Naive B cell (primary cell): ENCODE data around the gene BCL11B. TPM values are rescaled to one million over a fixed set of nuclear protein-coding genes. Genes with fewer than 3 reads are reported as not detected.
A peak's percentile ranks its signal among the peaks of the same experiment; 100 is the strongest.

Experiments
- ATAC-seq, 2 donors: fragments of 150-1000 bp; cut with Tn5 transposase; 2 replicates each; pipeline ENCODE4 v1.10.0; 2021; ENCODE audit warnings: low read depth in 2 of 2, mild to moderate bottlenecking in 2 of 2, moderate library complexity in 2 of 2
- DNase-seq: peaks from one replicate; pipeline ENCODE4 v3.0.0; 2022
- H3K27ac Mint-ChIP-seq, 6 donors: one replicate each; pipeline ENCODE4 v1.8.0; 2020 to 2022; ENCODE audit warnings: mild to moderate bottlenecking in 6 of 6, mixed read lengths in 6 of 6, moderate library complexity in 5 of 6, inconsistent platforms in 2 of 6
- H3K27me3 Mint-ChIP-seq, 3 donors: one replicate each; pipeline ENCODE4 v1.8.0; 2021 to 2022; ENCODE audit warnings: mixed read lengths in 3 of 3, mild to moderate bottlenecking in 1 of 3
- H3K36me3 Mint-ChIP-seq, 2 donors: one replicate each; pipeline ENCODE4 v1.8.0; 2020 to 2022; ENCODE audit warnings: mixed read lengths in 2 of 2, inconsistent platforms in 1 of 2, mild to moderate bottlenecking in 1 of 2
- H3K4me1 Mint-ChIP-seq, 3 donors: one replicate each; pipeline ENCODE4 v1.8.0; 2020 to 2022; ENCODE audit warnings: mixed read lengths in 3 of 3, inconsistent platforms in 1 of 3, mild to moderate bottlenecking in 1 of 3, moderate library complexity in 1 of 3
- H3K4me3 Mint-ChIP-seq, 8 donors: one replicate each; pipeline ENCODE4 v1.8.0; 2020 to 2022; ENCODE audit warnings: mild to moderate bottlenecking in 8 of 8, mixed read lengths in 8 of 8, moderate library complexity in 8 of 8, inconsistent platforms in 2 of 8
- H3K9me3 Mint-ChIP-seq, 7 donors: one replicate each; pipeline ENCODE4 v1.8.0; 2020 to 2022; ENCODE audit warnings: mixed read lengths in 7 of 7, mild to moderate bottlenecking in 5 of 7, inconsistent platforms in 2 of 7, moderate library complexity in 1 of 7
- polyA plus RNA-seq, 6 donors: library from polyadenylated mRNA; unstranded; fragments of 300-500 nt; fragmentation: Illumina TruSeq; gene quantifications; one replicate each; pipeline ENCODE4 v1.2.3, GENCODE V29; 2021; ENCODE audit warnings: low read depth in 6 of 6

Gene BCL11B
- polyA plus RNA-seq, 6 donors from 2014 or later = 0.03 to 0.05 TPM; not detected in 4

GRCh38 chr14:99244367-99244901 lies 27.6 kb downstream of the BCL11B start:
- Mint-ChIP-seq H3K27ac (no peak overlapping the region), H3K4me1 (peaks cover 0 to 7% (median 3%) of the 10 kb centered on the region in 3 donors), H3K36me3 (no peaks in the 10 kb centered on the region), H3K9me3 (no peaks in the 10 kb centered on the region), H3K4me3 (no peak overlapping the region), H3K27me3 (peaks cover 24 to 76% (median 76%) of the 10 kb centered on the region in 3 donors)
- ATAC-seq (no peak), DNase-seq (no peak)

GRCh38 chr14:99242816-99243721 lies 28.9 kb downstream of the BCL11B start:
- Mint-ChIP-seq H3K36me3 (no peaks in the 10 kb centered on the region), H3K27ac (no peak overlapping the region), H3K9me3 (peaks cover 0 to 4% (median 0%) of the 10 kb centered on the region in 7 donors), H3K27me3 (peaks cover 30 to 75% (median 73%) of the 10 kb centered on the region in 3 donors), H3K4me3 (no peak overlapping the region), H3K4me1 (peaks cover 0 to 7% (median 3%) of the 10 kb centered on the region in 3 donors)
- no peak for ATAC-seq
- DNase-seq = no peak

- Mint-ChIP-seq H3K27ac (peak overlapping the region in 1 of 6 donors; percentile 12), H3K36me3 (no peaks in the 10 kb centered on the region), H3K4me1 (peaks cover 0 to 7% (median 3%) of the 10 kb centered on the region in 3 donors), H3K4me3 (no peak overlapping the region), H3K9me3 (peaks cover 0 to 5% (median 2%) of the 10 kb centered on the region in 7 donors), H3K27me3 (peaks cover 30 to 73% (median 69%) of the 10 kb centered on the region in 3 donors)
- ATAC-seq = no peak
- no peak for DNase-seq
Observed at GRCh38 chr14:99242238-99242637, 29.8 kb downstream of the BCL11B start.

- DNase-seq (no peak), ATAC-seq (no peak)
- peaks cover 30 to 67% (median 63%) of the 10 kb centered on the region in 3 donors for H3K27me3 Mint-ChIP-seq
- peaks cover 0 to 3% (median 3%) of the 10 kb centered on the region in 3 donors for H3K4me1 Mint-ChIP-seq
- peak overlapping the region in 1 of 6 donors; percentile 89 for H3K27ac Mint-ChIP-seq
- H3K4me3 Mint-ChIP-seq = peak overlapping the region in 1 of 8 donors; percentile 43
- H3K36me3 Mint-ChIP-seq = peaks cover 0 to under 1% of the 10 kb centered on the region in 2 donors
- H3K9me3 Mint-ChIP-seq = peaks cover 0 to 9% (median 2%) of the 10 kb centered on the region in 7 donors
Observed at GRCh38 chr14:99241325-99242010, 30.5 kb downstream of the BCL11B start.

GRCh38 chr14:99240627-99241324 lies 31.2 kb downstream of the BCL11B start:
- H3K27ac Mint-ChIP-seq = no peak overlapping the region
- peaks cover 0 to 3% (median 3%) of the 10 kb centered on the region in 3 donors for H3K4me1 Mint-ChIP-seq
- peaks cover 30 to 72% (median 63%) of the 10 kb centered on the region in 3 donors for H3K27me3 Mint-ChIP-seq
- peaks cover 0 to 7% of the 10 kb centered on the region in 2 donors for H3K36me3 Mint-ChIP-seq
- ATAC-seq (no peak), DNase-seq (no peak)
- H3K9me3 Mint-ChIP-seq = peaks cover 0 to 16% (median 8%) of the 10 kb centered on the region in 7 donors
- H3K4me3 Mint-ChIP-seq = peak overlapping the region in 1 of 8 donors; percentile 43

GRCh38 chr14:99239661-99240092 lies 32.3 kb downstream of the BCL11B start:
- no peak overlapping the region for H3K27ac Mint-ChIP-seq
- no peak for ATAC-seq
- peaks cover 0 to 18% of the 10 kb centered on the region in 2 donors for H3K36me3 Mint-ChIP-seq
- no peak for DNase-seq
- H3K9me3 Mint-ChIP-seq = peaks cover 0 to 25% (median 16%) of the 10 kb centered on the region in 7 donors
- no peak overlapping the region for H3K4me3 Mint-ChIP-seq
- H3K4me1 Mint-ChIP-seq = peaks cover 0 to 3% (median 3%) of the 10 kb centered on the region in 3 donors
- H3K27me3 Mint-ChIP-seq = peaks cover 26 to 74% (median 67%) of the 10 kb centered on the region in 3 donors

GRCh38 chr14:99238216-99238615 lies 33.8 kb downstream of the BCL11B start:
- no peak overlapping the region for H3K27ac Mint-ChIP-seq
- H3K4me3 Mint-ChIP-seq = no peak overlapping the region
- ATAC-seq = no peak
- peaks cover 0 to 35% (median 19%) of the 10 kb centered on the region in 7 donors for H3K9me3 Mint-ChIP-seq
- peaks cover 0 to 3% (median 3%) of the 10 kb centered on the region in 3 donors for H3K4me1 Mint-ChIP-seq
- H3K27me3 Mint-ChIP-seq = peaks cover 21 to 65% (median 60%) of the 10 kb centered on the region in 3 donors
- peaks cover 0 to 18% of the 10 kb centered on the region in 2 donors for H3K36me3 Mint-ChIP-seq
- DNase-seq = no peak

GRCh38 chr14:99237288-99237687 lies 34.7 kb downstream of the BCL11B start:
- no peak overlapping the region for H3K4me3 Mint-ChIP-seq
- ATAC-seq = no peak
- DNase-seq = no peak
- H3K9me3 Mint-ChIP-seq = peaks cover under 1 to 38% (median 21%) of the 10 kb centered on the region in 7 donors
- H3K4me1 Mint-ChIP-seq = peaks cover 0 to 3% (median 3%) of the 10 kb centered on the region in 3 donors
- peaks cover 0 to 18% of the 10 kb centered on the region in 2 donors for H3K36me3 Mint-ChIP-seq
- H3K27me3 Mint-ChIP-seq = peaks cover 16 to 64% (median 55%) of the 10 kb centered on the region in 3 donors
- no peak overlapping the region for H3K27ac Mint-ChIP-seq

GRCh38 chr14:99236386-99237138 lies 35.4 kb downstream of the BCL11B start:
- Mint-ChIP-seq H3K4me3 (no peak overlapping the region), H3K4me1 (no peaks in the 10 kb centered on the region), H3K36me3 (peaks cover 0 to 18% of the 10 kb centered on the region in 2 donors), H3K27me3 (peaks cover 16 to 61% (median 52%) of the 10 kb centered on the region in 3 donors), H3K9me3 (peaks cover 3 to 38% (median 21%) of the 10 kb centered on the region in 7 donors), H3K27ac (no peak overlapping the region)
- DNase-seq (no peak), ATAC-seq (no peak)

- peaks cover 16 to 61% (median 45%) of the 10 kb centered on the region in 3 donors for H3K27me3 Mint-ChIP-seq
- H3K4me1 Mint-ChIP-seq = no peaks in the 10 kb centered on the region
- no peak overlapping the region for H3K4me3 Mint-ChIP-seq
Observed at GRCh38 chr14:99235582-99236320, 36.2 kb downstream of the BCL11B start.

GRCh38 chr14:99234961-99235571 lies 36.9 kb downstream of the BCL11B start:
- no peak for ATAC-seq
- Mint-ChIP-seq H3K4me1 (no peaks in the 10 kb centered on the region), H3K9me3 (peaks cover 3 to 39% (median 21%) of the 10 kb centered on the region in 7 donors), H3K27me3 (peaks cover 11 to 68% (median 50%) of the 10 kb centered on the region in 3 donors), H3K4me3 (peak overlapping the region in 1 of 8 donors; percentile 20), H3K27ac (no peak overlapping the region), H3K36me3 (peaks cover 0 to 18% of the 10 kb centered on the region in 2 donors)
- no peak for DNase-seq

More at GRCh38 chr14:99235582-99236320, 36.2 kb downstream of the BCL11B start:
- DNase-seq (no peak), ATAC-seq (no peak)
- peaks cover 3 to 38% (median 21%) of the 10 kb centered on the region in 7 donors for H3K9me3 Mint-ChIP-seq
- peak overlapping the region in 1 of 6 donors; percentile 44 for H3K27ac Mint-ChIP-seq
- H3K36me3 Mint-ChIP-seq = peaks cover 0 to 18% of the 10 kb centered on the region in 2 donors
